ENCODE measurements around the gene LRTM2. TPM values are rescaled to one million over a fixed set of nuclear protein-coding genes. Genes with fewer than 3 reads are reported as not detected.

The LRTM2 gene
- total and polyA plus RNA-seq, 12 donors, result not detected

DNA sequence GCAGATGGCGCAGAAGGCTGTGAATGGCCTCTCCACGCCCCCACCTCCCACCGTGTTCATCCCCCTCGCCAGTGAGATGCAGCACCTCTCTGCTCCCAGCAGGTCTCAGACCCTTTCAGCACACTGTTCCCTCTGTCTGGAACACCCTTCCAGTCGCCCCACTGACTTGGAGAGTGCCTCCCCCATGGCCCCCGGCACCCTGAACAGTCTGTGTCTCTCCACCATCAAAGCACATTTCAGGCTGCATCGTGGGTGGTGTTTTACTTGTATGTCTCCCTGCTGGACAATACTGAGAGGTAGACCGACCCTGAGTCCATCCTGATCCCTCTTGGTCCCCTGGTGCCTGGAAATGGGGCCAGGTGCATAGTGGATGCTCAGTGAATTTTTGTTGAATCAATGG, 63.1 kb downstream of the LRTM2 start:
- Histone ChIP-seq H3K36me3 (no peaks in the 10 kb centered on the region), H3K27me3 (peaks cover 0 to 25% (median 0%) of the 10 kb centered on the region in 7 donors), H3K4me3 (no peak overlapping the region), H3K9me3 (peaks cover 0 to 5% (median 0%) of the 10 kb centered on the region in 11 donors), H3K4me1 (no peaks in the 10 kb centered on the region), H3K27ac (no peak overlapping the region)
- 79 to 84% methylated on average over 8 of the region's 8 CpGs for WGBS, 2 donors
- TF ChIP-seq, protein P1, sequence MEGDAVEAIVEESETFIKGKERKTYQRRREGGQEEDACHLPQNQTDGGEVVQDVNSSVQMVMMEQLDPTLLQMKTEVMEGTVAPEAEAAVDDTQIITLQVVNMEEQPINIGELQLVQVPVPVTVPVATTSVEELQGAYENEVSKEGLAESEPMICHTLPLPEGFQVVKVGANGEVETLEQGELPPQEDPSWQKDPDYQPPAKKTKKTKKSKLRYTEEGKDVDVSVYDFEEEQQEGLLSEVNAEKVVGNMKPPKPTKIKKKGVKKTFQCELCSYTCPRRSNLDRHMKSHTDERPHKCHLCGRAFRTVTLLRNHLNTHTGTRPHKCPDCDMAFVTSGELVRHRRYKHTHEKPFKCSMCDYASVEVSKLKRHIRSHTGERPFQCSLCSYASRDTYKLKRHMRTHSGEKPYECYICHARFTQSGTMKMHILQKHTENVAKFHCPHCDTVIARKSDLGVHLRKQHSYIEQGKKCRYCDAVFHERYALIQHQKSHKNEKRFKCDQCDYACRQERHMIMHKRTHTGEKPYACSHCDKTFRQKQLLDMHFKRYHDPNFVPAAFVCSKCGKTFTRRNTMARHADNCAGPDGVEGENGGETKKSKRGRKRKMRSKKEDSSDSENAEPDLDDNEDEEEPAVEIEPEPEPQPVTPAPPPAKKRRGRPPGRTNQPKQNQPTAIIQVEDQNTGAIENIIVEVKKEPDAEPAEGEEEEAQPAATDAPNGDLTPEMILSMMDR (IDR thresholded peaks at IDR 0.05), result no peak
- DNase-seq (no peak), ATAC-seq (no peak)
- intact Hi-C loops (cut with DNase I), result no loop called here

DNA sequence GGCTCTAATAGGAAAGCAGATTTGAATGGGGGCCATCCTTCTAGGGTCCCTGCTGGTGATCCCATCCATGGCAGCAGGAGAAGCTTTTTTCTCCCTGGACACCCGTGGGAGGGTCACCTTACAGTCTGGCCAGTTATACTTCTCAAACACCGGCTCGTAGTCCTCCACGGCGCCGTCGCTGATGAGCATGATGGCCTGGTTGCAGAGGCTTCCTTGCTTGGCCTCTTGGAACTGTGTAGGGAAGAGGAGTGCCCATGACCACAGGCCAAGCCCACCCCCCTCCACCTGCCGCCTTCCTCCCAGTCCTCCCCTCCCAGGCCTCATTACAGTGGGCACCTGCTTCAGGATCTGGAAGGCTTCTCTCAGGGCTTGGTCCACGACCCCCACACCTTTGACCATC, 64.3 kb downstream of the LRTM2 start:
- DNase-seq (no peak), ATAC-seq (no peak)
- Histone ChIP-seq H3K36me3 (no peaks in the 10 kb centered on the region), H3K9me3 (peaks cover 0 to 7% (median 0%) of the 10 kb centered on the region in 11 donors), H3K27ac (no peak overlapping the region), H3K4me1 (no peaks in the 10 kb centered on the region), H3K4me3 (no peak overlapping the region), H3K27me3 (peaks cover 0 to 25% (median 0%) of the 10 kb centered on the region in 7 donors)
- TF ChIP-seq, protein P1 (IDR thresholded peaks at IDR 0.05), result no peak
- intact Hi-C loops (cut with DNase I), result no loop called here
- 90 to 94% methylated on average over 9 of the region's 9 CpGs for WGBS, 2 donors

DNA sequence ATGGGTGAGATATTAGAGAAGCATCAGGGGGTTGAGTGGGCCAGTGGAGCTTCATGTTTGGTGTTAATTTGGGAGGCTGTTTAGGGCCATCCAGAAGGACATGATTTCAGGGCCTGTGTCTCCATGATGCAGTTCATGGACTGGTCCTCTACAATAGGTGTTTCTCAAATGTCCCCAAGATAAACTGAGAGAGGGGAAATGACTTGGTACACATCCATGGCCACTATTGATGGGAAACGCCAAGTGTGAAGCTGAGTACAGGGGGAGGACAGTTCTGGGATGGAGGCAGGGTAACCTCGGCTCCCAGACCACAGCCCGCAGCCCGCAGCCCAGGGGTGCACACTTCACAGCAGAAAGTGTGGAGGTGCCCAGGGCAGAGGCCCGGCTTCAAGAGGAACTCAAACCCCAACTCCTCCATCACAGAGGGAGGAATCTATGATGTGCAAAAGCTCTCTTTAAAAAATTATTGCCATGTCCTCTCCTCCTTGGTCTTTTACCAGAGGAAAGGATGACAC, 64.8 kb downstream of the LRTM2 start:
- Histone ChIP-seq H3K9me3 (peaks cover 0 to 7% (median 0%) of the 10 kb centered on the region in 11 donors), H3K27ac (no peak overlapping the region), H3K4me1 (no peaks in the 10 kb centered on the region), H3K36me3 (no peaks in the 10 kb centered on the region), H3K4me3 (no peak overlapping the region), H3K27me3 (peaks cover 0 to 22% (median 0%) of the 10 kb centered on the region in 7 donors)
- no peak for DNase-seq
- intact Hi-C loops (cut with DNase I), result no loop called here
- TF ChIP-seq, protein P1 (IDR thresholded peaks at IDR 0.05), result no peak
- 90% methylated on average over 5 of the region's 5 CpGs for WGBS, 2 donors
- ATAC-seq, result no peak

DNA sequence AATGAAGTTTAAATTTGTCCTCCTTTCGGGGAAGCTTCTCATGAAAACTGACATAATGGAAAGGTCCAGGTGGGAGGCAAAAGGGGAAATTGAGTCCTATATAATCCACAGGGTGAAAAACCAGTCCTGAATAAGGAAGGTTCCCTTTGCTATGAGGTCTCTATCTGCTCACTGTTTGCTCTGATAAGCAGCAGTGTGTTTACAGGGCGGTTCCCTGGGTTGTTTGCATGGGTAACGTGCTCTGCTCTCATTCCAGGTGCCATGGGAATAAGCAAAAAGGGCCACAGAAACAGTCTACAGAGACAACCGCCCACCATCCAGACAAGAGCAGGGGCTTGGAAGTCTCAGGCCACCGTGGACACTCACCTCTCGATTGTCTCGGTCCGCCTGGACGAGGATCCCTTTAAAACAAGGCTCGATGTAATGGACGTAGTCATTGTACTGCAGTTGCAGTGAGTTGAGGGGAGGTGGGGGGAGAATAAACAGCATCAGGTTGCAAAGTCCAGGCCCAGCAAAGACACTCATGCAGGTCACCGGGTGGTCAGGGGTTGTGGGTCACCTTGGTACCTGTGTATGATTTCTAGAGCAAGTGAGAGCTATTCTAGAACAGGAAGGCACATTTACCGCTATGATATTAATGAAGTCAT, 65.4 kb downstream of the LRTM2 start:
- Histone ChIP-seq H3K4me1 (no peaks in the 10 kb centered on the region), H3K36me3 (no peaks in the 10 kb centered on the region), H3K27me3 (peaks cover 0 to 20% (median 0%) of the 10 kb centered on the region in 7 donors), H3K27ac (no peak overlapping the region), H3K4me3 (no peak overlapping the region), H3K9me3 (peaks cover 0 to 10% (median 0%) of the 10 kb centered on the region in 11 donors)
- ATAC-seq (no peak), DNase-seq (no peak)
- intact Hi-C loops (cut with DNase I), result no loop called here
- 82 to 84% methylated on average over 13 of the region's 13 CpGs for WGBS, 2 donors
- TF ChIP-seq, protein P1 (IDR thresholded peaks at IDR 0.05), result no peak

Other genes starting within 250 kb of the LRTM2 start
- gene FBXL14, start 226.0 kb upstream of the LRTM2 start, total RNA-seq, result 1 to 10 TPM; 4.8 to 8.4 (median 7.0) TPM
- 1 to 10 TPM; 1.5 to 4.4 TPM for gene FBXL14, start 226.0 kb upstream of the LRTM2 start, polyA plus RNA-seq
- gene WNT5B, start 191.3 kb upstream of the LRTM2 start, total RNA-seq, result 1 to 10 TPM in 5 of 10 donors, under 1 TPM in 5; 0.34 to 2.5 (median 1.2) TPM
- gene WNT5B, start 191.3 kb upstream of the LRTM2 start, polyA plus RNA-seq, result 1 to 10 TPM; 1.6 to 2.4 TPM
- 10 to 100 TPM; 33.5 to 47.7 (median 42.1) TPM for gene ADIPOR2, start 129.5 kb upstream of the LRTM2 start, total RNA-seq
- 10 to 100 TPM; 18.5 to 27.9 TPM for gene ADIPOR2, start 129.5 kb upstream of the LRTM2 start, polyA plus RNA-seq
- gene CACNA2D4, start 98.1 kb downstream of the LRTM2 start, total RNA-seq, result 1 to 10 TPM in 3 of 10 donors, under 1 TPM in 7; 0.19 to 6.2 (median 0.70) TPM
- gene CACNA2D4, start 98.1 kb downstream of the LRTM2 start, polyA plus RNA-seq, result 1 to 10 TPM; 1.4 to 1.7 TPM
- gene DCP1B, start 183.9 kb downstream of the LRTM2 start, total RNA-seq, result 1 to 10 TPM; 1.1 to 4.1 (median 2.0) TPM
- gene DCP1B, start 183.9 kb downstream of the LRTM2 start, polyA plus RNA-seq, result 1 to 10 TPM; 1.4 to 4.9 TPM
- gene CACNA1C, start 232.4 kb downstream of the LRTM2 start, total RNA-seq, result 100 to 1,000 TPM; 146 to 222 (median 187) TPM
- gene CACNA1C, start 232.4 kb downstream of the LRTM2 start, polyA plus RNA-seq, result 10 to 100 TPM; 19.1 to 68.9 TPM

Measured in heart right ventricle (tissue), 16 donors.